MM.1S (cell line): ENCODE measurements around the gene PRKD1.
"Not testable (repeated sequence)": the region's sequence is repeated elsewhere in the genome, so short reads cannot be mapped to it uniquely, and the experiment has no call there.

Experiments
- DNase-seq: peaks from one replicate; pipeline ENCODE4 v3.0.0-alpha.2; 2015
- H2AFZ ChIP-seq: fragments of 300-600 bp; sonication (generic); 2 replicates; pipeline ENCODE4 v1.6.0; 2016; ENCODE audit warnings: antibody characterized with exemption, low read length
- H3F3A ChIP-seq: fragments of 300-600 bp; sonication (generic); 2 replicates; pipeline ENCODE4 v1.6.1; 2016; ENCODE audit warnings: mild to moderate bottlenecking, antibody characterized with exemption, low read length, moderate library complexity, mixed read lengths; ENCODE audit not compliant: insufficient read depth
- H3K27ac ChIP-seq: fragments of 300-600 bp; sonication (generic); 2 replicates; pipeline ENCODE4 v1.5.1; 2016; ENCODE audit warnings: mild to moderate bottlenecking, low read length
- H3K27me3 ChIP-seq: fragments of 300-600 bp; sonication (generic); replicated peaks from 2 replicates; pipeline ENCODE4 v1.6.0; 2016; ENCODE audit warnings: low read length; ENCODE audit not compliant: insufficient read depth
- H3K36me3 ChIP-seq: fragments of 300-600 bp; sonication (generic); replicated peaks from 2 replicates; pipeline ENCODE4 v1.6.1; 2016; ENCODE audit warnings: mild to moderate bottlenecking, low read length, mixed read lengths; ENCODE audit not compliant: insufficient read depth
- H3K4me1 ChIP-seq: fragments of 300-600 bp; sonication (generic); 2 replicates; pipeline ENCODE4 v1.6.1; 2016; ENCODE audit warnings: low read length, mixed read lengths
- H3K4me2 ChIP-seq: fragments of 300-600 bp; sonication (generic); 2 replicates; pipeline ENCODE4 v1.6.0; 2016; ENCODE audit warnings: low read depth, low read length
- H3K4me3 ChIP-seq: fragments of 300-600 bp; sonication (generic); 2 replicates; pipeline ENCODE4 v1.5.1; 2016; ENCODE audit warnings: low read length, mixed read lengths
- H3K79me2 ChIP-seq: fragments of 300-600 bp; sonication (generic); 2 replicates; pipeline ENCODE4 v1.6.1; 2016; ENCODE audit warnings: mixed run types, low read length, mixed read lengths
- H3K9ac ChIP-seq: fragments of 300-600 bp; sonication (generic); 2 replicates; pipeline ENCODE4 v1.6.1; 2016; ENCODE audit warnings: low read length, mixed read lengths
- H3K9me2 ChIP-seq: fragments of 300-600 bp; sonication (generic); replicated peaks from 2 replicates; pipeline ENCODE4 v1.6.1; 2016; ENCODE audit warnings: mild to moderate bottlenecking, low read length, mixed read lengths; ENCODE audit not compliant: insufficient read depth
- H3K9me3 ChIP-seq: fragments of 300-600 bp; sonication (generic); replicated peaks from 2 replicates; pipeline ENCODE4 v1.6.1; 2016; ENCODE audit warnings: mild to moderate bottlenecking, low read length, mixed read lengths; ENCODE audit not compliant: insufficient read depth
- H4K20me1 ChIP-seq: fragments of 300-600 bp; sonication (generic); 2 replicates; pipeline ENCODE4 v1.6.1; 2016; ENCODE audit warnings: mild to moderate bottlenecking, low read length, moderate library complexity, mixed read lengths; ENCODE audit not compliant: insufficient read depth
- CTCF ChIP-seq: fragments of 300-600 bp; sonication (generic); IDR thresholded peaks from 2 replicates; pipeline ENCODE4 v1.5.1; 2016; ENCODE audit warnings: antibody characterized with exemption, low read length, mixed read lengths
- EZH2 ChIP-seq: fragments of 300-600 bp; sonication (generic); optimal IDR thresholded peaks from 2 replicates; pipeline ENCODE3; 2017; ENCODE audit warnings: low read depth, mild to moderate bottlenecking, antibody characterized with exemption, low read length, mixed read lengths
- EZH2phosphoT487 ChIP-seq: fragments of 300-600 bp; sonication (generic); IDR thresholded peaks from 2 replicates; pipeline ENCODE4 v1.6.1; 2018; ENCODE audit warnings: antibody characterized with exemption, low read length

Gene PRKD1

GRCh38 chr14:29782041-29782440 is 145.6 kb downstream of the PRKD1 start:
- Histone ChIP-seq H3K27ac (no peak overlapping the region), H3K4me1 (no peaks in the 10 kb centered on the region), H3K27me3 (no peaks in the 10 kb centered on the region), H3K4me3 (no peak overlapping the region), H3K9ac (no peak overlapping the region), H3K36me3 (no peaks in the 10 kb centered on the region), H3K9me2 (no peaks in the 10 kb centered on the region), H4K20me1 (no peaks in the 10 kb centered on the region), H3F3A (no peaks in the 10 kb centered on the region), H2AFZ (no peak overlapping the region), H3K4me2 (no peak overlapping the region), H3K79me2 (no peaks in the 10 kb centered on the region), H3K9me3 (no peaks in the 10 kb centered on the region)
- no peak for TF ChIP-seq CTCF
- TF ChIP-seq EZH2phosphoT487, result no peak
- TF ChIP-seq EZH2, result no peak
- DNase-seq, result no peak

- DNase-seq, H3K27me3 ChIP-seq, H3K9me2 ChIP-seq, H3K36me3 ChIP-seq, H3K4me1 ChIP-seq, H3K4me2 ChIP-seq, H3F3A ChIP-seq, H3K9me3 ChIP-seq, H3K4me3 ChIP-seq, H4K20me1 ChIP-seq, H2AFZ ChIP-seq, H3K9ac ChIP-seq, H3K27ac ChIP-seq, H3K79me2 ChIP-seq: not testable (repeated sequence)
Measured at GRCh38 chr14:29777142-29777541, 150.5 kb downstream of the PRKD1 start.

GRCh38 chr14:29773990-29774389 is 153.7 kb downstream of the PRKD1 start:
- no peaks in the 10 kb centered on the region for H4K20me1 ChIP-seq
- H3F3A ChIP-seq, result no peaks in the 10 kb centered on the region
- no peaks in the 10 kb centered on the region for H3K36me3 ChIP-seq
- DNase-seq, result peak; percentile 30
- no peak overlapping the region; the same call in 1 of the 2 replicates for H3K4me2 ChIP-seq
- H3K27ac ChIP-seq, result no peak overlapping the region
- no peaks in the 10 kb centered on the region for H3K27me3 ChIP-seq
- TF ChIP-seq EZH2phosphoT487 (no peak), CTCF (no peak), EZH2 (no peak)
- H3K4me3 ChIP-seq, result no peak overlapping the region
- H3K9ac ChIP-seq, result no peak overlapping the region
- no peak overlapping the region for H2AFZ ChIP-seq
- no peaks in the 10 kb centered on the region for H3K9me3 ChIP-seq
- H3K79me2 ChIP-seq, result no peaks in the 10 kb centered on the region
- 0 out of 2 replicates have a peak, but pooled peaks cover 3% of the 10 kb centered on the region for H3K4me1 ChIP-seq
- no peaks in the 10 kb centered on the region for H3K9me2 ChIP-seq

- Histone ChIP-seq H3K4me1 (no peaks in the 10 kb centered on the region), H3K27me3 (no peaks in the 10 kb centered on the region), H3K9ac (no peak overlapping the region), H3K36me3 (no peaks in the 10 kb centered on the region), H3K27ac (no peak overlapping the region), H3K9me3 (no peaks in the 10 kb centered on the region), H3K4me2 (no peak overlapping the region), H3K79me2 (no peaks in the 10 kb centered on the region), H4K20me1 (no peaks in the 10 kb centered on the region), H3K4me3 (no peak overlapping the region), H2AFZ (no peak overlapping the region), H3K9me2 (no peaks in the 10 kb centered on the region), H3F3A (no peaks in the 10 kb centered on the region)
- no peak for DNase-seq
- TF ChIP-seq CTCF (no peak), EZH2phosphoT487 (no peak), EZH2 (no peak)
Measured at GRCh38 chr14:29763342-29763858, 164.2 kb downstream of the PRKD1 start.
